ENCODE results near the gene DIPK1B. TPM values are rescaled to one million over a fixed set of nuclear protein-coding genes. Genes with fewer than 3 reads are reported as not detected.

DIPK1B gene
- total RNA-seq, 1 donor from 2014 or later, result 22.4 TPM

- H3K36me3 Mint-ChIP-seq (ENCODE audit: low read depth, unreplicated experiment), result peaks cover 2% of the 10 kb centered on the region
- no peaks in the 10 kb centered on the region for H3K9me3 ChIP-seq (ENCODE audit: insufficient read depth, low read depth, low read length)
- H3K4me3 ChIP-seq (ENCODE audit: insufficient read depth, low read depth, low read length), result no peak overlapping the region
- peaks cover 6% of the 10 kb centered on the region for H3K27me3 Mint-ChIP-seq (ENCODE audit: low read depth, unreplicated experiment)
- H3K4me3 Mint-ChIP-seq (ENCODE audit: unreplicated experiment), result no peak overlapping the region
- no peaks in the 10 kb centered on the region for H3K36me3 ChIP-seq (ENCODE audit: insufficient read depth, low read length)
- H3K79me2 ChIP-seq (ENCODE audit: insufficient read depth, low read length), result peaks cover 37% of the 10 kb centered on the region
- peaks cover 20% of the 10 kb centered on the region for H4K20me1 ChIP-seq (ENCODE audit: insufficient read depth, low read length)
- no peak overlapping the region for H3K27ac Mint-ChIP-seq (ENCODE audit: unreplicated experiment)
- FAIRE-seq, result no peak
- no peaks in the 10 kb centered on the region for H3K4me1 Mint-ChIP-seq (ENCODE audit: low read depth, unreplicated experiment)
- H3K4me2 ChIP-seq (ENCODE audit: low read length), result no peak overlapping the region
- H3K9ac ChIP-seq (ENCODE audit: low read length), result no peak overlapping the region
- H3K9me3 Mint-ChIP-seq (ENCODE audit: unreplicated experiment), result no peaks in the 10 kb centered on the region
- TF ChIP-seq CTCF (IDR thresholded peaks at IDR 0.05; ENCODE audit: insufficient read depth, low read depth, low read length) (no peak), EZH2 (IDR thresholded peaks at IDR 0.05; ENCODE audit: insufficient read depth, low read length) (no peak)
- H3K4me1 ChIP-seq (ENCODE audit: insufficient read depth, low read length), result peaks cover 8% of the 10 kb centered on the region
- no peak for DNase-seq (ENCODE audit: low read depth)
- no peak overlapping the region for H2AFZ ChIP-seq (ENCODE audit: low read depth, low read length)
- no peak overlapping the region for H3K27ac ChIP-seq (ENCODE audit: low read depth, low read length)
- no peaks in the 10 kb centered on the region for H3K27me3 ChIP-seq (ENCODE audit: insufficient read depth, low read length)
Measured at GRCh38 chr9:136732444-136733178, 20.2 kb downstream of the DIPK1B start.

GRCh38 chr9:136733611-136734010, 21.2 kb downstream of the DIPK1B start:
- FAIRE-seq (no peak), DNase-seq (ENCODE audit: low read depth) (no peak)
- Histone ChIP-seq H3K4me1 (ENCODE audit: insufficient read depth, low read length) (peaks cover 5% of the 10 kb centered on the region), H3K4me2 (ENCODE audit: low read length) (no peak overlapping the region), H3K27ac (ENCODE audit: low read depth, low read length) (no peak overlapping the region), H2AFZ (ENCODE audit: low read depth, low read length) (no peak overlapping the region), H3K36me3 (ENCODE audit: insufficient read depth, low read length) (no peaks in the 10 kb centered on the region), H4K20me1 (ENCODE audit: insufficient read depth, low read length) (peaks cover 19% of the 10 kb centered on the region), H3K9ac (ENCODE audit: low read length) (no peak overlapping the region), H3K27me3 (ENCODE audit: insufficient read depth, low read length) (no peaks in the 10 kb centered on the region), H3K4me3 (ENCODE audit: insufficient read depth, low read depth, low read length) (no peak overlapping the region), H3K79me2 (ENCODE audit: insufficient read depth, low read length) (peaks cover 29% of the 10 kb centered on the region), H3K9me3 (ENCODE audit: insufficient read depth, low read depth, low read length) (no peaks in the 10 kb centered on the region)
- no peak overlapping the region for H3K27ac Mint-ChIP-seq (ENCODE audit: unreplicated experiment)
- TF ChIP-seq EZH2 (IDR thresholded peaks at IDR 0.05; ENCODE audit: insufficient read depth, low read length), result no peak
- H3K4me3 Mint-ChIP-seq (ENCODE audit: unreplicated experiment), result no peak overlapping the region
- H3K27me3 Mint-ChIP-seq (ENCODE audit: low read depth, unreplicated experiment), result peaks cover 8% of the 10 kb centered on the region
- H3K9me3 Mint-ChIP-seq (ENCODE audit: unreplicated experiment), result peaks cover 3% of the 10 kb centered on the region
- peaks cover 2% of the 10 kb centered on the region for H3K36me3 Mint-ChIP-seq (ENCODE audit: low read depth, unreplicated experiment)
- no peaks in the 10 kb centered on the region for H3K4me1 Mint-ChIP-seq (ENCODE audit: low read depth, unreplicated experiment)

GRCh38 chr9:136734837-136735496, 22.6 kb downstream of the DIPK1B start:
- peaks cover 15% of the 10 kb centered on the region for H3K79me2 ChIP-seq (ENCODE audit: insufficient read depth, low read length)
- Mint-ChIP-seq H3K9me3 (ENCODE audit: unreplicated experiment) (peaks cover 3% of the 10 kb centered on the region), H3K27me3 (ENCODE audit: low read depth, unreplicated experiment) (peaks cover 16% of the 10 kb centered on the region), H3K4me3 (ENCODE audit: unreplicated experiment) (no peak overlapping the region), H3K27ac (ENCODE audit: unreplicated experiment) (no peak overlapping the region), H3K36me3 (ENCODE audit: low read depth, unreplicated experiment) (peaks cover 2% of the 10 kb centered on the region), H3K4me1 (ENCODE audit: low read depth, unreplicated experiment) (no peaks in the 10 kb centered on the region)
- H3K4me3 ChIP-seq (ENCODE audit: insufficient read depth, low read depth, low read length), result no peak overlapping the region
- no peaks in the 10 kb centered on the region for H3K4me1 ChIP-seq (ENCODE audit: insufficient read depth, low read length)
- no peaks in the 10 kb centered on the region for H3K27me3 ChIP-seq (ENCODE audit: insufficient read depth, low read length)
- H3K9ac ChIP-seq (ENCODE audit: low read length), result no peak overlapping the region
- DNase-seq (ENCODE audit: low read depth) (no peak), FAIRE-seq (no peak)
- no peak overlapping the region for H3K4me2 ChIP-seq (ENCODE audit: low read length)
- no peaks in the 10 kb centered on the region for H3K36me3 ChIP-seq (ENCODE audit: insufficient read depth, low read length)
- no peak for TF ChIP-seq CTCF (IDR thresholded peaks at IDR 0.05; ENCODE audit: insufficient read depth, low read depth, low read length)
- no peak for TF ChIP-seq EZH2 (IDR thresholded peaks at IDR 0.05; ENCODE audit: insufficient read depth, low read length)
- peaks cover 9% of the 10 kb centered on the region for H4K20me1 ChIP-seq (ENCODE audit: insufficient read depth, low read length)
- H2AFZ ChIP-seq (ENCODE audit: low read depth, low read length), result no peak overlapping the region
- no peaks in the 10 kb centered on the region for H3K9me3 ChIP-seq (ENCODE audit: insufficient read depth, low read depth, low read length)
- no peak overlapping the region for H3K27ac ChIP-seq (ENCODE audit: low read depth, low read length)

All from astrocyte (in vitro differentiated cells and primary cell).